HG02938 (cell line): ENCODE measurements around the gene ITGA2.

Source experiments
- ATAC-seq: cut with Tn5 transposase; IDR thresholded peaks from one replicate; pipeline ENCODE4 v1.9.1; 2021; ENCODE audit warnings: mild to moderate bottlenecking, moderate library complexity; ENCODE audit not compliant: unreplicated experiment

ITGA2 gene

GRCh38 chr5:52988335-52989024, 672 bp upstream of the ITGA2 start:
- no peak for ATAC-seq

- peak; percentile 15 for ATAC-seq
These were observed 802 bp downstream of the ITGA2 start for GRCh38 chr5:52989781-52990527.

- ATAC-seq = no peak
These were observed 1.4 kb downstream of the ITGA2 start for GRCh38 chr5:52990528-52990925.

GRCh38 chr5:52993367-52993766, 4.2 kb downstream of the ITGA2 start:
- no peak for ATAC-seq

- no peak for ATAC-seq
These were observed 5.1 kb downstream of the ITGA2 start for GRCh38 chr5:52994266-52994665.

- no peak for ATAC-seq
These were observed 5.9 kb downstream of the ITGA2 start for GRCh38 chr5:52995095-52995494.

GRCh38 chr5:52995914-52996313, 6.8 kb downstream of the ITGA2 start:
- ATAC-seq = no peak

- ATAC-seq = no peak
These were observed 7.8 kb downstream of the ITGA2 start for GRCh38 chr5:52996979-52997378.

- ATAC-seq = no peak
These were observed 8.3 kb downstream of the ITGA2 start for GRCh38 chr5:52997424-52997823.

- ATAC-seq = peak; percentile 60
These were observed 9.6 kb downstream of the ITGA2 start for GRCh38 chr5:52998552-52999313.

- no peak for ATAC-seq
These were observed 10.3 kb downstream of the ITGA2 start for GRCh38 chr5:52999344-52999949.

- no peak for ATAC-seq
These were observed 12.4 kb downstream of the ITGA2 start for GRCh38 chr5:53001541-53001940.

- ATAC-seq = no peak
These were observed 13.3 kb downstream of the ITGA2 start for GRCh38 chr5:53002491-53002890.

- ATAC-seq = no peak
These were observed 14.0 kb downstream of the ITGA2 start for GRCh38 chr5:53003144-53003543.

- ATAC-seq = no peak
These were observed 18.0 kb downstream of the ITGA2 start for GRCh38 chr5:53006911-53007890.

- peak; percentile 96 for ATAC-seq
These were observed 19.6 kb downstream of the ITGA2 start for GRCh38 chr5:53008751-53009150.

- no peak for ATAC-seq
These were observed 20.7 kb downstream of the ITGA2 start for GRCh38 chr5:53009816-53010215.

- no peak for ATAC-seq
These were observed 21.7 kb downstream of the ITGA2 start for GRCh38 chr5:53010814-53011213.

- no peak for ATAC-seq
These were observed 22.1 kb downstream of the ITGA2 start for GRCh38 chr5:53011233-53011632.

GRCh38 chr5:53013857-53014256, 24.7 kb downstream of the ITGA2 start:
- no peak for ATAC-seq
